GM06990 (cell line): ENCODE measurements around the gene RELN.

Experiments
- DNase-seq: peaks from one replicate; pipeline ENCODE4 v3.0.0-alpha.2; 2011; ENCODE audit not compliant: insufficient read length; ENCODE audit errors: extremely low read depth
- H3K27me3 ChIP-seq: replicated peaks from 2 replicates; pipeline ENCODE4 v1.6.0; 2011; ENCODE audit warnings: low read length; ENCODE audit not compliant: control insufficient read depth, insufficient read depth
- H3K36me3 ChIP-seq: 2 replicates; pipeline ENCODE4 v1.5.1; 2011; ENCODE audit warnings: low read length; ENCODE audit not compliant: control insufficient read depth, insufficient read depth
- H3K4me3 ChIP-seq: replicated peaks from 2 replicates; pipeline ENCODE4 v1.5.1; 2011; ENCODE audit warnings: low read depth, mild to moderate bottlenecking, control low read depth, low read length
- CTCF ChIP-seq: IDR thresholded peaks from 2 replicates; pipeline ENCODE4 v1.5.1; 2011; ENCODE audit warnings: low read length, control low read depth, mild to moderate bottlenecking, inconsistent platforms; ENCODE audit not compliant: insufficient read depth, poor library complexity, severe bottlenecking

Gene RELN

GRCh38 chr7:104012835-104013234 is 23.4 kb upstream of the RELN start:
- Histone ChIP-seq H3K4me3 (no peak overlapping the region), H3K27me3 (no peaks in the 10 kb centered on the region), H3K36me3 (no peaks in the 10 kb centered on the region)
- no peak for DNase-seq
- no peak for TF ChIP-seq CTCF

DNA sequence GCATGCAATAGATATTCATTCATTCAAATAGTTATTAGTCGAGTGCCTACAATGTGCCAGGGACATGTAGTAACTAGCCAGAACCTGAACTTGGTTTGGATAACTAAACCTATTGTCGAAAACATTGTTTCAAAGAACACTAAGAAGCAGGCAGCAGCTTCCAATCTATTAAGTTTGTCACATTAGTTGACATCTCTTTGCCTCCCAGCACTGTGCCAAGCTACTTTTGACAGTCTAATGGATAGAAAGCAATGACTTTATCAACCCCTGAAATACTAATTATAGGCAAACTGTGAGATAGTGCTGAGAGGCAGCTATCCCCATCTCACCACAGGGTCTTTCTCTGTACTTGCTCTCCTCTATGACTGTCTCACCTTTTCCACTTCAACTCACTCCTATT is 22.4 kb upstream of the RELN start:
- no peak for DNase-seq
- TF ChIP-seq CTCF, result no peak
- Histone ChIP-seq H3K4me3 (no peak overlapping the region), H3K27me3 (no peaks in the 10 kb centered on the region), H3K36me3 (no peaks in the 10 kb centered on the region)

DNA sequence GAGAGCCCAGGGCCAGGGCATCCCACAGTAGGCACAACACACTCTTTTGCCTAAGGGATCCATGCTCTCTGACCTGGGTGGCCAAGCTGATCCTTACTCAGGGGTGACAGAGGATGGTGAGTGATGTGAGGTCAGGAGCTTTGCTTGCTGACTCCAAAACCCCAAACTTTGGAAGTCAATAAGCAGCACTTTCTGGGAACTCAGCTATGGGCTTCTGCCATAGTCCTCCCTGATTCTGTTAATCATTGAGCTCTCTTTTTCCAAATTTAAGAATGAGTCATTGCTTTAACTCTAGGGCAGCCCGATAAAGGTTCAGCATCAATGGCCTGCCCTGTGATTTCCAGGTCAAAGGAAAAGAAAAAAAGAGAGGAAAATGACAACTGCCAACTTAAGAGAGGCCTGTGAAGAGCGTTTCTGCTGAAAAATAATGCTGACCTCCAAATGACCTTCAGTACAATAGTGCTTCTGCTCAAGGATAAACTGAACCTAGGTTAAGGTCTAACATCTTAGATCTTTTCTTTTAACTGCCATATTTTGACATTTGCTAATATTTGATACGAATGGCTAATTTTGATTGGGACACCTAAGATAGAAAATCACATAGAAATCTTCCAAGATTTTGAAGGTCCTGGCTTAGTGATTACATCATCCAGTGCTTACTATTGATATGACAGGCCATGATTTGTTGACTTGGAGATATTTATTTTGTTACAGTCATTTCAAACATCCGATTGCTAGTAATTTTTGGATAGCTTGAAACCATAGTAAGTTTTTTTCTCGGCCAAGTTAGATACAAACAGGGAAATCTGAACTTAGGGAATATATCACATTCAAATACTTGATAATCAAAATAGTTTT is 20.8 kb upstream of the RELN start:
- TF ChIP-seq CTCF, result no peak
- no peak for DNase-seq
- no peaks in the 10 kb centered on the region for H3K36me3 ChIP-seq
- no peak overlapping the region for H3K4me3 ChIP-seq
- H3K27me3 ChIP-seq, result no peaks in the 10 kb centered on the region

- Histone ChIP-seq H3K4me3 (no peak overlapping the region), H3K27me3 (no peaks in the 10 kb centered on the region), H3K36me3 (no peaks in the 10 kb centered on the region)
- DNase-seq, result no peak
- TF ChIP-seq CTCF, result no peak
Observed at GRCh38 chr7:104008107-104008506, 18.6 kb upstream of the RELN start.

GRCh38 chr7:104007614-104008013 is 18.2 kb upstream of the RELN start:
- DNase-seq, result no peak
- no peaks in the 10 kb centered on the region for H3K27me3 ChIP-seq
- TF ChIP-seq CTCF, result no peak
- H3K4me3 ChIP-seq, result no peak overlapping the region
- no peaks in the 10 kb centered on the region for H3K36me3 ChIP-seq
